Activated T-helper 9 cell treated with anti-CD3 and anti-CD28 coated beads, Interleukin-2, amount 50 U/mL, for 16 hours (primary cell): ENCODE measurements around the gene PLCZ1.
"Not testable (repeated sequence)": the region's sequence is repeated elsewhere in the genome, so short reads cannot be mapped to it uniquely, and the experiment has no call there.

Experiments used
- DNase-seq: peaks from one replicate; pipeline ENCODE4 v3.0.0-alpha.2; 2020; ENCODE audit warnings: low read depth

Gene PLCZ1

GRCh38 chr12:18703321-18703720 is 34.5 kb downstream of the PLCZ1 start:
- DNase-seq: no peak

- no peak for DNase-seq
Observed at GRCh38 chr12:18700271-18700670, 37.5 kb downstream of the PLCZ1 start.

GRCh38 chr12:18696971-18697602 is 40.7 kb downstream of the PLCZ1 start:
- DNase-seq: no peak

GRCh38 chr12:18693986-18694385 is 43.8 kb downstream of the PLCZ1 start:
- not testable (repeated sequence) for DNase-seq

- no peak for DNase-seq
Observed at GRCh38 chr12:18690653-18691052, 47.2 kb downstream of the PLCZ1 start.

- DNase-seq: no peak
Observed at GRCh38 chr12:18689771-18690170, 48.0 kb downstream of the PLCZ1 start.

GRCh38 chr12:18684430-18684829 is 53.4 kb downstream of the PLCZ1 start:
- no peak for DNase-seq

- DNase-seq: no peak
Observed at GRCh38 chr12:18683327-18684013, 54.3 kb downstream of the PLCZ1 start.

GRCh38 chr12:18681818-18682217 is 56.0 kb downstream of the PLCZ1 start:
- no peak for DNase-seq

GRCh38 chr12:18676996-18677588 is 60.7 kb downstream of the PLCZ1 start:
- DNase-seq: no peak

- DNase-seq: no peak
Observed at GRCh38 chr12:18676141-18676540, 61.7 kb downstream of the PLCZ1 start.

- DNase-seq: no peak
Observed at GRCh38 chr12:18658829-18659228, 79.0 kb downstream of the PLCZ1 start.

- DNase-seq: no peak
Observed at GRCh38 chr12:18658179-18658578, 79.6 kb downstream of the PLCZ1 start.

GRCh38 chr12:18655351-18655750 is 82.5 kb downstream of the PLCZ1 start:
- DNase-seq: no peak

- DNase-seq: no peak
Observed at GRCh38 chr12:18653465-18653864, 84.3 kb downstream of the PLCZ1 start.

- no peak for DNase-seq
Observed at GRCh38 chr12:18652596-18652995, 85.2 kb downstream of the PLCZ1 start.

GRCh38 chr12:18651525-18651924 is 86.3 kb downstream of the PLCZ1 start:
- DNase-seq: no peak

- no peak for DNase-seq
Observed at GRCh38 chr12:18646286-18646890, 91.4 kb downstream of the PLCZ1 start.

- no peak for DNase-seq
Observed at GRCh38 chr12:18644564-18644963, 93.2 kb downstream of the PLCZ1 start.

GRCh38 chr12:18643681-18644080 is 94.1 kb downstream of the PLCZ1 start:
- DNase-seq: no peak

- no peak for DNase-seq
Observed at GRCh38 chr12:18640321-18640955, 97.4 kb downstream of the PLCZ1 start.

- no peak for DNase-seq
Observed at GRCh38 chr12:18634382-18634781, 103.4 kb downstream of the PLCZ1 start.
